GM21528 (cell line): Measurements from ENCODE around the gene VPS37B.

Source experiments
- ATAC-seq: cut with Tn5 transposase; IDR thresholded peaks from one replicate; pipeline ENCODE4 v1.9.1; 2021; ENCODE audit warnings: mild to moderate bottlenecking, moderate library complexity; ENCODE audit not compliant: unreplicated experiment, low FRiP score

Gene VPS37B

DNA sequence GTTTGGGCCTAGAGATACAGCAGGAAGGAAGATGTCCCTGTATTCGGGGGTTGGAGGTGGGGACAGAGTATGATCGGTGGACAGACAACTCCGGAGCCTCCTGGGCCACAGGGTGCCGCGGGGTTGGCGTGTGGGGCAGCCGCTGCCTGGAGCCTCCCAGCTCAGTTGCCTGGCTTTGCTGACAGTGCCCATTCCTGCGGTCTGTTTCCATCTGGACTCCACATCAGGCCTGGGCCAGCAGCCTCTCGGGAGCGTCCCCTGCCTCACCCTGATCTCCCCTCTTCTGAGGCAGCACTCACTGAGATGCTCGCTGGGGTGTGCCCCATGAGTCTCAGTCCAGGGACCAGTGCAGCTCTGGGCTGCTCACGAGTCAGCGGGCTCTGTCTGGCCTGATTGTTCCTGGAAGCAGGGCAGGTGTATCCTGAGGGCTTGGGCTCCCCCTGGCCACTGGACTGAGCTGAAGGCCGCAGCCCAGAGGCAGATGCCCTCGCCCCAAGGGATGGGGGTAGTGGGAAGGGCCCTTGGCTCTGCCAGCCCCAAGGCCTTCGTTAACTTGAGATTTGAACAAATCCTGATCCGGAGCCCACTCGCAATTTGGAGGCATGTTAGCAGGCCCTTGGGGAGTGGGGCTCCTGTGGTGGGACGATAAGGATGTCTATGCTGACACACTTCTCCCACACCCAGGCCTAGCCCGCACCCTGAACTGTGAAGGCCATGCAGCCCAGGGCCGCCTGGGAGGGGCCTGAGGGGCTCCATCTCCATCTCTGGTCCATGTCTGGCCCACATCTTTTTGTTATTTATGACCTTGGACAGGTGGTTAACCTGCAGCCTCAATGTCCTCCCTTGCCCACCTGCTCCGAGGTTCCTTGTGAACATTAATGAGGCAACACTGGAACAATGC is 53.2 kb downstream of the VPS37B start:
- no peak for ATAC-seq

DNA sequence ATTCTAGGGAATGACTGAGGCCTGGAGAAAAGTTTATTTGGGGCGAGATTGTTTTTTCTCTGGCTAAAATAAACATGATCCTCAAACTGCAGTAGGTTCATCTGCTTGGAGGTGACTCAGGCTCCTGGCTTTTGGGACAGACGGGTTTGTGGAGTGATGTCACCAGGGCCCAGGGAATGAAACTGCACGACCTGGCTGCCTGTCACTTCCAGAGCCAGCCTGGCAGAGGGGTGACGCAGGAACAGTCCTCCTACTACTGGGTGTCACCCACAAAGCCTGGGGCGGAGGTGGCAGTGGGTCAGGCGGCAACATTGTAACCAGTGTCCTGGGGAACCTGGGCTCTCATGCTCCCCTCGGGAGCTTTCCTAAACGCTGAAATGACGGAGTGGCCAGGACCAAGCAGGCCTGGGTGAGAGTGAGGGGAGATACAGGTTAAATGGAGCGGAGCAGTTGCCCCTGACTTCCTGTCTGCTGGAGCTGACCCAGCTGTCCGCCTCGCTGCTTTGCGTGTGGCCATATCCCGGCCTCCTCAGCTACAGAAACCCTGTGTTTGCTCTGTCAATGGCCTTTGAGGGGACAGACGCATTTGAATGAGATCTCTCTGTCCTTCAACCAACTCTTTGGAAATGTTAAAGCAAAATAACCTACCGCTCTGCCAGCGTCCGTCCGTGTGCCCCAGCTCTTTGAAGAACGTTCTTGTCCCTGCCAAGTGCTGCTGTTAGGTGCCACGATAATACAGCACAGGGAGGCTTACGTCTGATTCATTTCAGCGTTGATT is 54.2 kb downstream of the VPS37B start:
- ATAC-seq = no peak

DNA sequence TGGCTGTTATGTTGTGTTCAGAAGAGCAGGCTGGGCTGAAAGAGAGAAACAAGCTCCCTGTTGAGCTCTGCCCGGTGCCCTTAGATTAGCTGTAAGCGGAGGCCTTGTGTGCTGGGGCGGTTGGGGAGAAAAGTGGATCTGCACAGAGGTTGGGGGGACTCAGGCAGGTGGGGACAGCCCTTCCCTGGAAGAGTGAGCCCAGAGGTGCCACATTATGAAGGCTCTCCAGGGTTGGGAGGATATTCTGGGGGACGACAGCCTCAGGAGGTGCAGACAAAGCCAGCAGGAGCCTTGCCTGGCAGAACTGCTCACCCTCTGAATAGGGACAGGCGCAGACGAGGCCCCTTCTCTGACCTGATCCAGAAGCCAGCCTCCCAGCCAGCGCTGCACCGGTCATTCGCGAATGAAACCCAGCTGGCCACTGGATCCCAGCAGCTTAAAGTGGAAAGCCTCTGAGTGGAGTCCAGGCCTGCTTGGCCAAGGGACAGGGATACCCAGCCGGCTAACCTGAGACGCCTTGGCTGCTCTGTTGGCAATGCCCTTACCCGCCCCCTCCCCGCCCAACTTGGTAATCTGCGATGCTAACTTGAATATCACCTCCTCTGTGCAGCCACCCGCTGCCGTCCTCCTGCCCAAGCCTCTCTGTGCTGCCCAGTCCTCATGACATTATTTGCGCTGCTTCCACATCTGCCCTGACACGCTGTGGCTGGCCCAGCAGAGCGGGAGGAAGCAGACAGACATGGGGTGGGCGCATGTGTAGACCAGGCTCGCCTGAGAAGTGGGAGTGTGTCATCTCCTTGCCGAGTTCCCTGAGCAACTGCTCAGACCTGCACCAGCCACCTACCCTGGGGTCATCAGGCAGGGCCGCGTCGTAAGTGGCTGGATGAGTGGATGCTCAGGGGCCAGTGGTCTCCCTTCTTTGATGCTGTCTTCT is 55.1 kb downstream of the VPS37B start:
- no peak for ATAC-seq

DNA sequence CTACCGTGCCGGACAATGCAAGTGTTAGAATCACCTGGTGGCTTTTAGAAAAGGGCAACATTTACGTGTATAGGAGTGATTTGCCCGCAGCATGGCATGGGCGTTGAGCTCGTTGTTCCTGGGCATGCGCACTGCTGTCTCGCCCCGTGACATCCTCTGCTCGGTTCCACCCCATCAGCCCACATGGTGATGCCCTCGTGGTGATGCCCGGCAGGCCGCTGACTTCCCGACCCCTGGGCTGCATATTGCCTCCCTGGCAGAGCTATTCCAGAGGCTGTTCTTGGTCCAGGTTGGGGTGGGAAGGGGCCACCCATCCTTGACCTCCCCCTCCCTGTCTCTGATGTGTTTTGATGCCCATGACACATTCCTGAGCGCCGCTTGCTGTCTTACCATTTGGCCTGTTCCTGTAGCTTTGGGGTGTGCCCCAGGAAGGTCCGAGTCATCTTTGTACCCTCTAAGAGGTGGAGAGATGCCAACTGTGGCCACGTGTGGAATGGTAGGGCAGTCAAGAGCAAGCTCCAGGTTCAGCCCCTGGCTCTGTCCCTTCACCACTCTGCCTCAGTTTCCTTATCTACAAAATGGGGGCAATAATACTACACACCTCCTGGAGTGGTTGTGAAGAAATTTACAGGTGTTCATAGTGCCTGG is 55.9 kb downstream of the VPS37B start:
- no peak for ATAC-seq

DNA sequence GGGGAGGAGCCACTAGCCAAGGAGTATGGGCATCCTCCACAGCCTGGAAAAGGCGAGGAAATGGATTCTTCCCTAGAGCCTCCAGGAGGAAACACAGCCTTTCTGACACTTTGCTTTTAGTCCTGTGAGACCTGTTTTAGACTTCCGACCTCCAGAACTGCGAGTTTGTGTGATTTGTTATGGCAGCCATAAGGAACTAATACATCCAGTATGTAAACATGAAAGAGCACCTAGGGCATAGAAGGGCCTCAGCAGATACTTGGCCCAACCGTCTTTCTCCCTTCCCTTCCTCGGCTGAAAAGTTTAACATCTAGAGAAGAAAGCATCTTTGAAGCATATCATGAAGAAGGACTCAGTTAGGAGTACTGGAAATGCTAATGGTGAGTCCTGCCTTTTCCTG is 57.1 kb downstream of the VPS37B start:
- ATAC-seq = no peak

DNA sequence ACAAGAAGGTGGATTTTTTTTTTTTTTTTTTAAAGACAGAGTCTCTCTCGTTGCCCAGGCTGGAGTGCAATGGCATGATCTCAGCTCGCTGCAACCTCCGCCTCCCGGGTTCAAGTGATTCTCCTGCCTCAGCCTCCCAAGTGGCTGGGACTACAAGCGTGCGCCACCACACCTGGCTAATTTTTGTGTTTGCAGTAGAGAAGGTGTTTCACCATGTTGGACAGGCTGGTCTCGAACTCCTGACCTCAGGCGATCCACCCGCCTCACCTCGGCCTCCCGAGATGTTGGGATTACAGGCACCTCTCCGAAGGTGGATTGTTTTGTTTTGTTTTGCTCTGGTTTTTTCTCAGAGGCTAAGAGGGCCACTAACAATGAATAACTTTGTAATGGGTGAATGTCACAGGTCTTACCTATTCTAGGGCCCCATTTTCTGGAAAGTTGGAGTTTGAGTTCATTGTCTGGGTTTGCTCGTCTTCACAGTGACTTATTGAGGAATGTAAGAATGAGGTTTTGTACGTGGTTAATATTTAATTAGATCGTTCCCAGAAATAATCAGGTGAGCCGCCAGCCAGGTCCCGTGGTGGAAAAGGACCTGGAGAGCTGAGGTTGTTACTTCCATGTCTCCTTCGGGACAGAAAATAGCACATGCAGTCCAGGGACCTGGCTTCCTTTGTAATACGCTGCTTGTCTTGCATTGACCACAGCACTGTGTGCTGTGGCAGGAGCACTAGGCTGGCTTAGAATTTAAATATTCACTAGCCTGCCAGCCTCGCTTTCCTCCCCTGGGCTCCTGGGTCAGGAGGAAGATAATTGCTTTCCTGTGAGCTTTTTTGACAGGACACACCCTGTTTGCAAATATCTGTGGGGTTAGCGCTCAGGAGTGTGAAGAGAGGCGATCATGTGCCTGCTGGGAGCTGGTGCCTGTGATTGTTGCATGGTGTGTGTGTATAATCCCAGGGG is 58.3 kb downstream of the VPS37B start:
- no peak for ATAC-seq

DNA sequence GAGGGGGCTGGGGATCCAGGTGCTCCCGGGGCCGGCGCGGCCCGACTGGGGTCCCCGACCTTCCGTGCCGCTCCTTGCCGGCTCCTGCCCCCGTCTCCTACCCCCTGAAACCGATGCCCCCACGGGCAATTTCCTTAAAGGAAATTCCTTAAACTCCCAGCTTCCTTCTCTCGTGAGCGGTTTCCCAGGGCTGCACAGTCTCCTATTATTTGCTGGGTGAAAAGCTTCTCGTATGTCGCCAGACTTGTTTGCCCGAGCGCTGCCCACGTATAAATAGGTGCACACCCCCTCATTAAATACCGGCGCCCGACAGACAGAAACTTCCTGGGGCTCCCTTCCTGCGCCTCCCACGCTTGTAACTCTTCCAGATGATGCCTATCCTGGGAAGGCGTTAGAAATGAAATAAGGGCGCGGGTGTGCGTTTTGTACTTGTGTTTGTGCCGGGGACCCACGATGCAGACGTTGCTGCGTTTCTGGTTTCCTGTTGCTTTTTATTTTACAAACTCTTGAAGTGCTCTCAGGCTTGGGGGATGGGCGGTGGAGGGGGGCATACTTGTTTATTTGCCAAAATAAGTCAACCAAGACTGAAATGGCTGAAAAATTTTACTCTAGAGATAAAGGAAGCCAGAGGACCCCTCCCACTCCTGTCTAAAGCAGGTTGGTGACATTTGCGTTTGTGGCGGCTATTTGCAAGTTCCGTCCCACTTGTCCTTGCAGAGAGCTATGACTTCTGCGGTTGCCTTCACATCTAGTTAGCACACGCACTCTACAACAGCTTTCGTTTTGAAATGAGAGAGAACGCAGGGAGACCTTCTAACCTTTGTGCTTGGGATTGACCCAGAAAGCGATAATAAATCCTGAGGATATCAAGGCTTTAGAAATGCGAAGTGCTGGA is 59.6 kb downstream of the VPS37B start:
- ATAC-seq = peak; percentile 26

DNA sequence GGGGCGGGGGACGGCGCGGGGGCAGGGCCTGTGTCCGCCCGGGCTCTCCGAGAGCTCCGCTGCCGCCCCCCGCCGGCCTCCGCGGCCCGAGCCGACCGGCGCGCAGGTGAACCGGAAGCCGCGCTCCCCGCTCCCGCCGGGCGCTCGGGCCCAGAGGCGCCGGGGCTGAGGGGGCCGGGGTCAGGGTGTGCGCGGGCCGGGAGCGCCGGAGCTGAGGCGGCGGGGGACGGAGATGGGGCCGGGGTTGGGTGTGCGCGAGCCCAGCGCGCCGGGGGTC is 60.2 kb downstream of the VPS37B start:
- ATAC-seq = peak; percentile 47

DNA sequence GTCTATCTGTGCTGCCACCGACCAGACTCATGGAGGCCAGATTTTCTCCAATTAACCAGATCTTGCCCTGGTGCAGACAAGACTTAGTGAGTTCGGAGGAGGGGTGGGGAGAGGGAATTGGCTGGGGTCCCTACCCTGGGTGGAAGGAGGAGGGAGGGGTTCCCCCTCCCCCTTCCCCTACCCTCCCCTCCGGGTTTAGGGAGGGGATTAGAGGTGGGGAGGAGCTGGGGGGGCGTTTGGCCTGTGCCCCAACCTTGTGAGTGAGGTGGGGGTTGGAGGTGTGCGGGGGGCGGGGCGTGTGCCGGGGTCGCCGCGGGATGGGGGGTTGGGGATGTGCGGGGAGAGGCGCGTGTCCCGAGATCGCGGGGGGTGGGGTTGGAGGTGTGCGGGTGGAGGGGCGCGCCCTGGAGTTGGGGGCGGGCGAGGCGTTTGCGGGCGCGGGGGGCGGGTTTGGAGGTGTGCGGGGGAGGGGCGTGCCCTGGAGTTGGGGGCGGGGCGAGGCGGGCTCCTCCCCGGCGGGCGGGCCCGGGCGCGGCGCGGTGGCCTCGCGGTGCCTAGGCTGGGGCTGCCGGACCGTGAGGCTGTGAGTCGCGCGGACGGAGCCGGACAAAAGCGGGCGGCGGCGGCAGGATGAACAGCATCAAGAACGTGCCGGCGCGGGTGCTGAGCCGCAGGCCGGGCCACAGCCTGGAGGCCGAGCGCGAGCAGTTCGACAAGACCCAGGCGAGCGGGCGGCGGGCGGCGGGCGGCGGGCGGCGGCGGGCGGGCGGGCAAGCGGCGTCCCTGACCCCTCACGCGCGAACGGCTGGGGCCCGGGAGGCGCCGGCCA is 60.8 kb downstream of the VPS37B start, which contains the start of gene HIP1R:
TSS of gene HIP1R (plus strand) at position 537 of the 829 bp plus-strand sequence. CDS start at position 631, 94 bp downstream.
- ATAC-seq = peak; percentile 33

DNA sequence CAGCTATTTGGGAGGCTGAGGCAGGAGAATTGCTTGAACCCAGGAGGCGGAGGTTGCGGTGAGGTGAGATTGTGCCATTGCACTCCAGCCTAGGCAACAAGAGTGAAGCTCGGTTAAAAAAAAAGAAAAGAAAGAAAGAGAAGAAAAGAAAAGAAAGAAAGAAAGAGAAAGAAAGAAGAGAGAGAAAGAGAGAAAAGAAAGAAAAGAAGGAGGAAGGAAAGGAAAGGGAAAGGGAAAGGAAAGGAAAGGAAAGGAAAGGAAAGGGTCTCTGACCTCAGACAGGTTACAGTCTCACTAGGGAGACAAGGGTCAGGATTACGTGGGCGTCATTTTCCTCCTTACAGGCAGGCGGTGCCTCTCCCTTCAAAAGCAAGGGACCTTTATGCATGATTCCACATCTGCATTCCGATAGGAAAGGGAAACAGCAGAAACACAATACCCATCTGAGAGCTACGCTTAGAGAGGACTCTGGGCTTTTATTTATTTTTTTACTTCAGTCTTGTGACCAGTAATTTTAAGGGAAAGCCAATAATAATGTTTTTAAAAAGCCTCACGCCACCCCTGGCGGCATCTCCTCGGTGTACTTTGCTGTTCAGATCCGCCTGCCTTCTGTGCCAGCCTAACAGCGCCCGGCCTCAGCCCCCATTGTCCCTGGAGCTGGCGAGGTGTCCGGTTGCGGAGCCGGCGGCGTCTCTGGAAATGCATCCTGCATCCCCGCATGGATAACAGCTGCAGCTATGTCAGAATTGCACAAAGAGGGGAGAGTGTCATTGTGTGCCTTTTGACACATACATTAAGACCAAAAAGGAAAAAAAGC is 61.6 kb downstream of the VPS37B start:
- ATAC-seq = no peak

DNA sequence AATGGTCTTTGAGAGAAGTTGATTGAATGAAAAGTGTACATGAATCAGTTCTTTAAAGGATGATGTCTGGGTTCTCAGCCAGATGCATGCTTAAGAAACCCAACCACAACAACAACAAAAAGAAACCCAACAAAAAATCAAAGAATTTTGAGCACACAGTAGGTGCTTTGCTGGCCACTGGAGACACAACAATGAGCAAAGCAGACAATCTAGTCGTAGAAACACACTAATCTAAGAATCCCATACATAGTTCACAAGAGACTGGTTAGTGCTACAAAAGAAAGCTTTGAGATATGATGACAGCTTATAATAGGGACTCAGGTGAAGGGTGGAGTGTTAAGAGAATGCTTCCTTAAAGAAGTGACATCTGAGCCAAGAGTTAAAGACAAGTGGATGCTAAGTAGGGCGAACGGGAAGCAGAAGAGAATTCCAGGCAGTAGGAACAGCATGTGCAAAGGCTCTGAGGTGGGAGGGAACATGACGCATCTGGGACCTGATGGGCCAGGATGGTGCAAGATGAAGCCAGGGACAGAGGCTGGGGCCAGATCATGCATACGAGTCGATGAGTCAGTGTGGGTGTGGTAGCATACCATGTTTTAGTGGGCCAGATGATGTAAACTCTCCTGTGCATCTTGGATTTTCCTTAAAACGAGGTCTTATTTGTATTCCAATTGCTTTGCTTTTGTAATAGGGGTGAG is 65.3 kb downstream of the VPS37B start:
- no peak for ATAC-seq

DNA sequence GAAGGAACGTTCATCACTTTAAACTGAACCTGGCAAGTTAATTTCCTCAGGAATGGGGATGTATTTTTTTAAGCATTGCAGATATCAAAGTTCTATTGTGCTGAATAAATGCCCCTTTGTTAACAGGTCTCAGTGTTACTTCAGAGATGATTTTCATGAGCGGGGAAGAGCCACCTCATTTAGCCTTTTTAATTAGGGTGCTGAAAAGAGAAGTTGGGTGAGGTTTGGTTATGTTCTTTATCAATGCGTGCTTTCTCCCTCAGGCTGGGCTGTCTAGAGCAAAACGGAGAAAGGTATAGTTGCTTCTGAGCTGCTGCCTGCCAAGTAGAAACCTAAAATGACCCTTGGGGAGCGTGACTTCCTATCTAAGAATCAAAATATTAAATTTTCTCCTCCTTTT is 68.7 kb downstream of the VPS37B start:
- no peak for ATAC-seq

DNA sequence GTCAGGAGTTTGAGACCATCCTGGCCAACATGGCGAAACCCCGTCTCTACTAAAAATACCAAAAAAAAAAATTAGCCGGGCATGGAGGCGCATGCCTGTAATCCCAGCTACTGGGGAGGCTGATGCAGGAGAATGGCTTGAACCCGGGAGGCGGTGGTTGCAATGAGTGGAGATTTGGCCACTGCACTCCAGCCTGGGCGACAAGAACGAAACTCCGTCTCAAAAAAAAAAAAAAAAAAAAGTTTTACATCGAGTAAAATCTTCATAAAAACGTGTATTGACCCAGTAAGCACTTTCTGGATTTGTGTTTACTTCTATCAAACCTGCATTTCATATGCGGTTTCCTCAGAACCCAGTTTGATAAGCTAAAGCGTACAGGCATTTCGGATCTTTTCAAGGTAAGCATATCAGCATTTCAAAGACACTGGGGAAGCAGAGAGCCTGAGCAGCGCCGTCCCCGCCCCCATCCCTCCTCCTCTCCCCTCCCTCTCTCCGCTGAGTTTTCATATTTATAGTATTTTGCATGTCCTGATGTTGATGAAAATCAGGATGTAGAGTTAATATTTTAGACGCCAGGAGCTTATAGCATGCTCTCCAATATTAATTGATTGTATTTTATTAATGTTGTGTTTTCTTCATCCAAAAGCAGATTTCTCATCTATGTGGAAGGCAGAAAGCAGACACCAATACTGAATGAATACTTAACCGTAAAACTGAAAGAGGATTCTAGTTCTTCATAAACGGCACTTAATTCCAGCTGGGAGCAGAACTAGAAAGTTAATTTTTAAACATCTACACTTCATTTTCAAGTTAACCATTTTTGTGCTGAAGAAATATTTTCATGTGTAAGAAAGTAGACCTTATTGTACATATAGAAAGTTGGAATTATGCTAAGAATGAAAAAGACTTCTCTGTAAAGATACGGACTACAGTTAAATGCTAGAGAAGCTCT is 69.9 kb downstream of the VPS37B start:
- ATAC-seq = no peak

DNA sequence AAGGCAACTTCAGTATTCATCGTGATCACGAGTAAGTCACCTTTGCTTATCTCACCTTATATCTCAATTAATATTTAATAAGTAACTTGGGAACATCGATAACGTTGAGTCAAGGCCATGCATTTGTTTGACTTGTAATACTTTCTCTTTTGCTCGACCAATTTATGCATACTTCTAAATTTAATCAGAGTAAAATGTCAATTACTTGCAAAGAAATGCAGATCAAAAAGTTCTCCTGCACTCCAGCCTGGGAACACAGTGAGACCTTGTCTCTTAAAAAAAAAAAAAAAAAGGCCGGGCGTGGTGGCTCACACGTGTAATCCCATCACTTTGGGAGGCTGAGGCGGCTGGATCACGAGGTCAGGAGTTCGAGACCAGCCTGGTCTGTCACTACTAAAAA is 72.5 kb downstream of the VPS37B start:
- no peak for ATAC-seq

DNA sequence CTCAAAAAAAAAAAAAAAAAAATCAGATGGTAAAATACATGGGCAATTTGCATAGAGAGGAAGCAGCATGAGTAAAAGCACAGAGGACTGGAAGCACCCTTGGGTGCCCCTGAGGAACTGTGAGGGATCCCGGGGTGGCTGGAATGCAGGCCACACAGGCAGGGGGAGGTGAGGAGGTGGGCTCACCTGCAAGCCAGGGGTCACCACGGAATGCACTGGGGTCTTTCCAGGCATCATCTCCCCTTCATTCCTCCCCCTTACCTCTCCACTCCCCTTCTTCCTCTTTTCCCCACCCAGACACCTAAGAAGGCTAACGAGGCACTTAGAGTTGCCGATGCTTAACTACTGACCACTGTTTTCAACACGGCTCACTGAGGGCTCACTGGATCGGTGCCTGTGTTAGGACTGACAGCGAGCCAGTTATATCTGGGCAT is 75.1 kb downstream of the VPS37B start:
- ATAC-seq = no peak
